K562 (cell line): ENCODE measurements around the gene USP37. TPM values are rescaled to one million over a fixed set of nuclear protein-coding genes. Genes with fewer than 3 reads are reported as not detected.
A peak's percentile ranks its signal among the peaks of the same experiment; 100 is the strongest.

Source experiments
- ATAC-seq: fragments of 200-7000 bp; cut with Tn5 transposase; 3 replicates; pipeline ENCODE4 v1.9.1; 2020; ENCODE audit warnings: moderate library complexity
- BruUV-seq: library from RNA; stranded (reverse); fragments of 400-500 nt; replicated peaks from 2 replicates; lab custom pipeline; 2021; lab: Mats Ljungman, UMichigan
- CTCF ChIA-PET: fragments of 300-600 bp; formaldehyde crosslinking; extraction: SDS; loops from one replicate; lab custom pipeline; 2021; ENCODE audit warnings: low intra/inter-chr PET ratio; lab: Yijun Ruan, JAX
- POLR2A ChIA-PET: fragments of 300-600, 350-650 bp; sonication (Branson Sonifier 250); formaldehyde crosslinking; extraction: SDS; loops from one replicate; lab custom pipeline; 2021; ENCODE audit warnings: antibody characterized with exemption, inconsistent platforms; lab: Yijun Ruan, JAX
- DNase-seq, 4 experiments: peaks; one replicate each; pipeline versions ENCODE4 v3.0.0 to v3.0.0-alpha.2; 2011 to 2018; ENCODE audit warnings: low spot score in 3 of 4, mixed read lengths in 3 of 4; ENCODE audit errors: extremely low read depth in 1 of 4
- FAIRE-seq: peaks from 2 replicates; lab custom pipeline; 2011; peaks lifted over from hg19 to GRCh38; lab: Jason Lieb, UNC
- H2AFZ ChIP-seq: 2 replicates; pipeline ENCODE4 v1.6.0; 2011; ENCODE audit warnings: low read depth, low read length, control low read depth, inconsistent platforms
- H3K27ac ChIP-seq: fragments of 200-600 bp; 3 replicates; pipeline ENCODE4 v1.8.0; 2011; ENCODE audit warnings: low read depth, mild to moderate bottlenecking, control low read depth, inconsistent platforms, low read length, moderate library complexity, mixed read lengths; ENCODE audit errors: extremely low read depth
- H3K27me3 ChIP-seq, 2 experiments: fragments of 300-600 bp in 1 of 2; 2 replicates in 1 of 2; 3 replicates in 1 of 2; pipeline versions ENCODE4 v1.6.0 to v1.8.0; 2011; ENCODE audit warnings: inconsistent platforms in 2 of 2, low read length in 2 of 2, mild to moderate bottlenecking in 1 of 2, mixed read lengths in 1 of 2, moderate library complexity in 1 of 2; ENCODE audit not compliant: control insufficient read depth in 2 of 2, insufficient read depth in 2 of 2
- H3K36me3 ChIP-seq: fragments of 300-600 bp; 3 replicates; pipeline ENCODE4 v1.8.0; 2011; ENCODE audit warnings: mild to moderate bottlenecking, low read length, inconsistent platforms; ENCODE audit not compliant: control insufficient read depth, insufficient read depth
- H3K4me1 ChIP-seq, 2 experiments: fragments of 200-600 bp in 1 of 2; replicated peaks in 1 of 2; 2 replicates in 1 of 2; 3 replicates in 1 of 2; pipeline versions ENCODE4 v1.5.1 to v1.8.0; 2011; ENCODE audit warnings: inconsistent platforms in 2 of 2, low read length in 2 of 2, mild to moderate bottlenecking in 1 of 2, mixed read lengths in 1 of 2, moderate library complexity in 1 of 2; ENCODE audit not compliant: control insufficient read depth in 2 of 2, insufficient read depth in 2 of 2
- H3K4me2 ChIP-seq: 2 replicates; pipeline ENCODE4 v1.6.1; 2011; ENCODE audit warnings: low read length, control low read depth, inconsistent platforms, mixed read lengths; ENCODE audit not compliant: insufficient read depth
- H3K4me3 ChIP-seq: fragments of 200-600 bp; sonication (generic), shearing (Covaris generic); 2 replicates; pipeline ENCODE4 v1.5.1; 2016; ENCODE audit warnings: control low read depth, inconsistent platforms
- H3K79me2 ChIP-seq: fragments of 200-600 bp; 3 replicates; pipeline ENCODE4 v1.8.0; 2011; ENCODE audit warnings: low read length, inconsistent platforms; ENCODE audit not compliant: control insufficient read depth, insufficient read depth
- H3K9ac ChIP-seq, 2 experiments: 2 replicates each; pipeline versions ENCODE4 v1.6.0 to v1.6.1; 2011; ENCODE audit warnings: low read depth in 2 of 2, low read length in 2 of 2, control low read depth in 1 of 2, inconsistent platforms in 1 of 2, mild to moderate bottlenecking in 1 of 2, mixed read lengths in 1 of 2; ENCODE audit not compliant: insufficient read depth in 1 of 2
- H3K9me1 ChIP-seq: one replicate; pipeline ENCODE4 v1.6.0; 2011; ENCODE audit warnings: inconsistent platforms, mild to moderate bottlenecking, low read length, moderate library complexity; ENCODE audit not compliant: control insufficient read depth, insufficient read depth
- H3K9me3 ChIP-seq: replicated peaks from 2 replicates; pipeline ENCODE4 v1.5.1; 2011; ENCODE audit warnings: low read depth, low read length, inconsistent platforms; ENCODE audit not compliant: control insufficient read depth, insufficient read depth
- H4K20me1 ChIP-seq: replicated peaks from 2 replicates; pipeline ENCODE4 v1.6.1; 2011; ENCODE audit warnings: low read length, inconsistent platforms, mixed read lengths; ENCODE audit not compliant: control insufficient read depth, insufficient read depth
- POU5F1 ChIP-seq: fragments of 150-350 bp; IDR thresholded peaks from 2 replicates; pipeline ENCODE4 v1.6.1; 2014; ENCODE audit warnings: borderline replicate concordance, low read length, low read depth, mild to moderate bottlenecking; ENCODE audit not compliant: partially characterized antibody
- ZNF143 ChIP-seq: sonication (generic); formaldehyde crosslinking; IDR thresholded peaks from 2 replicates; pipeline ENCODE4 v1.9.0; 2022; ENCODE audit warnings: mild to moderate bottlenecking, missing genetic modification reagents
- WGBS: fragments of 100-300 bp; shearing (Covaris generic); methylation state at CpG from one replicate; pipeline ENCODE4 v1.1.6; 2016; ENCODE audit warnings: low coverage, mixed read lengths; ENCODE audit not compliant: insufficient coverage; ENCODE audit errors: missing lambda C conversion rate; 5-methylcytosine and 5-hydroxymethylcytosine counted together
- in situ Hi-C: fragments of 300-500 bp; cut with MboI; formaldehyde crosslinking; loops from 4 replicates; pipeline ENCODE4 v1.15.0; 2018; ENCODE audit warnings: inconsistent platforms, mixed read lengths
- intact Hi-C: fragments of 100-400 bp; cut with micrococcal nuclease; formaldehyde crosslinking; loops from 2 replicates; pipeline ENCODE4 v1.14.2; 2022
- polyA plus RNA-seq, 8 experiments: library from polyadenylated mRNA; depleted of rRNA in 4 of 8; stranded (reverse) in 5 of 8; unstranded in 3 of 8; fragments of >200 nt; fragmentation: Nextera tagmentation in 2 of 8; fragmentation: Illumina TruSeq in 1 of 8; extraction: Ambion mirVana in 2 of 8; extraction: Trizol in 1 of 8; gene quantifications; 2 replicates each; pipeline versions ENCODE4 v1.2.1 to v1.2.3, GENCODE V29; 2011 to 2014; ENCODE audit warnings: inconsistent platforms in 1 of 8, missing spikeins in 1 of 8
- total RNA-seq, 7 experiments: library from RNA; depleted of rRNA in 6 of 7; stranded (reverse); fragments of >200 nt in 6 of 7; fragmentation: Illumina TruSeq in 2 of 7; extraction: Trizol in 2 of 7; gene quantifications; 2 replicates each; pipeline versions ENCODE4 v1.2.1 to v1.2.3, GENCODE V29; 2011 to 2021; ENCODE audit warnings: low replicate concordance in 1 of 7
- TF ChIP-seq, protein P1 (sequence below), 2 experiments: fragments of 450-650 bp in 1 of 2; sonication (generic) in 1 of 2; formaldehyde crosslinking in 1 of 2; IDR thresholded peaks in 1 of 2; conservative IDR thresholded peaks in 1 of 2; 2 replicates each; pipeline versions ENCODE4 v1.6.1 to v1.8.1; 2016 to 2023; ENCODE audit warnings: mild to moderate bottlenecking in 2 of 2, moderate library complexity in 2 of 2, inconsistent platforms in 1 of 2, missing genetic modification reagents in 1 of 2

USP37 gene
- total and polyA plus RNA-seq, 9 of the 15 experiments (the other 6 are each of a cell fraction or from before 2014, with no cell fraction given): 2.0 to 14.2 (median 8.5) TPM

DNA sequence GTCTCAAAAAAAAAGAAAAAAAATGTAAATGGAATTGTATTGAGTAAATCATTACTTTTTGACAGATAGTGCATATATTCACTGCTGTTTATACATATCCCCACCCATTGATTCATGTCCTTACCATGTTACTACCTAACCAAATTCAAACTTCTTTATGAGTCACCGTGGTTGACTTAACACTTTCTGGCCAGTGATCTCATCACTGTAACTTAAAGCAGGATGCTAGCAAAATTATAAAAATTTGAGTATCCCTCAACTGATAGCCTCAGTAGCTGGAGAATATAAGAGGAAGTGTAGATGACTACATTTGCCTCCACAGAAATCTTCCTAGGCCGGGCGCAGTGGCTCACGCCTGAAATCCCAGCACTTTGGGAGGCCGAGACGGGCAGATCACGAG is 13.9 kb upstream of the USP37 start:
- no peak overlapping the region for H2AFZ ChIP-seq
- no TSS peak for BruUV-seq
- in situ Hi-C loops: no loop called here
- H3K27ac ChIP-seq: no peak overlapping the region
- no peak overlapping the region for H3K9ac ChIP-seq
- no peaks in the 10 kb centered on the region for H4K20me1 ChIP-seq
- H3K9me1 ChIP-seq: peaks cover 3% of the 10 kb centered on the region
- no peak overlapping the region for H3K4me2 ChIP-seq
- H3K4me3 ChIP-seq: no peak overlapping the region
- ChIA-PET CTCF (no interaction called here), POLR2A (interaction anchor here (0.6 to 1.2 kb wide), 2 partner anchors 20 to 207 kb away, joined by 3 to 4 read pairs; no protein-coding TSS in a partner anchor)
- H3K79me2 ChIP-seq: peaks cover 31% of the 10 kb centered on the region
- ATAC-seq: no peak
- H3K27me3 ChIP-seq: no peaks in the 10 kb centered on the region
- WGBS: 63% methylated on average over 1 of the region's 7 CpGs
- no peaks in the 10 kb centered on the region for H3K9me3 ChIP-seq
- intact Hi-C loops: no loop called here
- TF ChIP-seq, protein P1, sequence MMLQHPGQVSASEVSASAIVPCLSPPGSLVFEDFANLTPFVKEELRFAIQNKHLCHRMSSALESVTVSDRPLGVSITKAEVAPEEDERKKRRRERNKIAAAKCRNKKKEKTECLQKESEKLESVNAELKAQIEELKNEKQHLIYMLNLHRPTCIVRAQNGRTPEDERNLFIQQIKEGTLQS (IDR thresholded peaks at IDR 0.05): peak; percentile 59
- TF ChIP-seq, protein P1 (CRISPR knock-in tag; conservative IDR thresholded peaks at IDR 0.05): no peak
- TF ChIP-seq ZNF143 (CRISPR knock-in tag) (no peak), POU5F1 (no peak)
- no peak for DNase-seq
- FAIRE-seq: no peak
- no peaks in the 10 kb centered on the region for H3K4me1 ChIP-seq
- H3K36me3 ChIP-seq: peaks cover 65% of the 10 kb centered on the region
